Neural cell (in vitro differentiated cells): ENCODE results near the gene CNTNAP2.

Experiments used
- EZH2 ChIP-seq: fragments of 200-600, 300-800 bp; shearing (Covaris generic), sonication (generic); IDR thresholded peaks from 2 replicates; pipeline ENCODE4 v1.6.1; 2014; ENCODE audit warnings: antibody characterized with exemption, low read length, borderline replicate concordance, mild to moderate bottlenecking; ENCODE audit not compliant: insufficient read depth, poor library complexity, severe bottlenecking
- POLR2AphosphoS5 ChIP-seq: IDR thresholded peaks from 2 replicates; pipeline ENCODE4 v1.6.1; 2012
- SMC3 ChIP-seq: fragments of 450-650 bp; conservative IDR thresholded peaks from 2 replicates; pipeline ENCODE4 v1.6.1; 2014; ENCODE audit warnings: antibody characterized with exemption, mild to moderate bottlenecking, moderate library complexity; ENCODE audit not compliant: poor library complexity
- TF ChIP-seq, protein P1 (sequence below): fragments of 450-650 bp; IDR thresholded peaks from 2 replicates; pipeline ENCODE4 v1.5.1; 2014; ENCODE audit warnings: antibody characterized with exemption, mild to moderate bottlenecking, moderate library complexity; ENCODE audit not compliant: poor library complexity, severe bottlenecking

DNA sequence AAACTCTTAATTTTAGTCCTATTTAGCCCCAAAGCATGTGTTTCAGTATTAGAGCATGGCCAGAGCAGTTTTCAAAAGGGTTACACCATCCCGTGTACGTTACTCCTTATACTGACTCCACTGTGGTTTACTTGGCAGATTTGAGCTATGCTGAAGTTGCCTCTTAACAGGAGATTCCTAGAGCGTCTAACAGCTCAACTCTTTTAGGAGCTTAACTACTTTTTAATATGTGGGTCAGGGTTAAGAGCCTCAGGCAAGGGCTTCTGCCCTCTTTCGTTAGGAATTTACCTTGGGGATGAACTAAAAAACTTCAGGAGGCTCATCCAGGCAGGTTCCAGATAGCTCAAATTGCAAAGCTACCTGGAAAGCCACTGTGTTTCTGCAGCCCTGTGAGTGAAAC, 1799.2 kb downstream of the CNTNAP2 start:
- TF ChIP-seq, protein P1, sequence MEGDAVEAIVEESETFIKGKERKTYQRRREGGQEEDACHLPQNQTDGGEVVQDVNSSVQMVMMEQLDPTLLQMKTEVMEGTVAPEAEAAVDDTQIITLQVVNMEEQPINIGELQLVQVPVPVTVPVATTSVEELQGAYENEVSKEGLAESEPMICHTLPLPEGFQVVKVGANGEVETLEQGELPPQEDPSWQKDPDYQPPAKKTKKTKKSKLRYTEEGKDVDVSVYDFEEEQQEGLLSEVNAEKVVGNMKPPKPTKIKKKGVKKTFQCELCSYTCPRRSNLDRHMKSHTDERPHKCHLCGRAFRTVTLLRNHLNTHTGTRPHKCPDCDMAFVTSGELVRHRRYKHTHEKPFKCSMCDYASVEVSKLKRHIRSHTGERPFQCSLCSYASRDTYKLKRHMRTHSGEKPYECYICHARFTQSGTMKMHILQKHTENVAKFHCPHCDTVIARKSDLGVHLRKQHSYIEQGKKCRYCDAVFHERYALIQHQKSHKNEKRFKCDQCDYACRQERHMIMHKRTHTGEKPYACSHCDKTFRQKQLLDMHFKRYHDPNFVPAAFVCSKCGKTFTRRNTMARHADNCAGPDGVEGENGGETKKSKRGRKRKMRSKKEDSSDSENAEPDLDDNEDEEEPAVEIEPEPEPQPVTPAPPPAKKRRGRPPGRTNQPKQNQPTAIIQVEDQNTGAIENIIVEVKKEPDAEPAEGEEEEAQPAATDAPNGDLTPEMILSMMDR = no peak
- TF ChIP-seq EZH2 = no peak
- TF ChIP-seq POLR2AphosphoS5 = no peak
- TF ChIP-seq SMC3 = no peak
